Mesendoderm (in vitro differentiated cells): ENCODE results near the gene MET.

Experiments
- DNase-seq: peaks from one replicate; pipeline ENCODE4 v3.0.0; 2013
- H2AK5ac ChIP-seq: 2 replicates; pipeline ENCODE4 v1.6.1; 2013; ENCODE audit warnings: low read length, inconsistent platforms
- H2BK120ac ChIP-seq: 2 replicates; pipeline ENCODE4 v1.6.1; 2013; ENCODE audit warnings: low read depth, mild to moderate bottlenecking, low read length, moderate library complexity, mixed read lengths
- H2BK15ac ChIP-seq: replicated peaks from 2 replicates; pipeline ENCODE4 v1.6.1; 2013; ENCODE audit warnings: low read depth, mild to moderate bottlenecking, moderate library complexity
- H2BK5ac ChIP-seq: 2 replicates; pipeline ENCODE4 v1.6.1; 2013; ENCODE audit warnings: low read length, inconsistent platforms
- H3K18ac ChIP-seq: 2 replicates; pipeline ENCODE4 v1.6.1; 2013; ENCODE audit warnings: mild to moderate bottlenecking, low read length, mixed read lengths
- H3K23ac ChIP-seq: one replicate; pipeline ENCODE4 v1.6.1; 2013; ENCODE audit warnings: low read length
- H3K27ac ChIP-seq: 2 replicates; pipeline ENCODE4 v1.5.1; 2013; ENCODE audit warnings: low read depth, mild to moderate bottlenecking, inconsistent platforms, low read length, moderate library complexity
- H3K27me3 ChIP-seq: 2 replicates; pipeline ENCODE4 v1.6.1; 2013; ENCODE audit warnings: low read length, control low read depth, mild to moderate bottlenecking, inconsistent platforms; ENCODE audit not compliant: insufficient read depth, poor library complexity
- H3K36me3 ChIP-seq: 2 replicates; pipeline ENCODE4 v1.6.1; 2013; ENCODE audit warnings: low read length, inconsistent platforms; ENCODE audit not compliant: control insufficient read depth, insufficient read depth
- H3K4ac ChIP-seq: one replicate; pipeline ENCODE4 v1.6.1; 2013; ENCODE audit warnings: low read depth, mild to moderate bottlenecking, low read length, moderate library complexity
- H3K4me1 ChIP-seq: 2 replicates; pipeline ENCODE4 v1.6.1; 2013; ENCODE audit warnings: low read depth, low read length, inconsistent platforms; ENCODE audit not compliant: control insufficient read depth
- H3K4me2 ChIP-seq: 2 replicates; pipeline ENCODE4 v1.6.1; 2013; ENCODE audit warnings: low read length
- H3K4me3 ChIP-seq: 2 replicates; pipeline ENCODE4 v1.5.1; 2013; ENCODE audit warnings: mild to moderate bottlenecking, low read length
- H3K56ac ChIP-seq: one replicate; pipeline ENCODE4 v1.6.1; 2013; ENCODE audit warnings: low read length
- H3K79me1 ChIP-seq: 2 replicates; pipeline ENCODE4 v1.6.1; 2013; ENCODE audit warnings: low read length, inconsistent platforms
- H3K79me2 ChIP-seq: 2 replicates; pipeline ENCODE4 v1.6.1; 2013; ENCODE audit warnings: mild to moderate bottlenecking, low read length; ENCODE audit not compliant: control insufficient read depth, insufficient read depth
- H3K9ac ChIP-seq: 2 replicates; pipeline ENCODE4 v1.6.1; 2013; ENCODE audit warnings: low read length, inconsistent platforms
- H4K5ac ChIP-seq: one replicate; pipeline ENCODE4 v1.6.1; 2013; ENCODE audit warnings: low read length
- H4K8ac ChIP-seq: one replicate; pipeline ENCODE4 v1.6.1; 2013; ENCODE audit warnings: low read depth, mild to moderate bottlenecking, control low read depth, low read length, moderate library complexity
- WGBS: extraction: QIAGEN DNeasy Blood & Tissue Kit; methylation state at CpG from one replicate; pipeline ENCODE4 v1.1.7; 2013; ENCODE audit warnings: low lambda C conversion rate, missing lambda C conversion rate; ENCODE audit not compliant: insufficient coverage; ENCODE audit errors: extremely low coverage; 5-methylcytosine and 5-hydroxymethylcytosine counted together

The MET gene

GRCh38 chr7:116834815-116835504, 163.0 kb downstream of the MET start:
- no peak overlapping the region for H3K56ac ChIP-seq
- H3K36me3 ChIP-seq: no peaks in the 10 kb centered on the region
- H3K4ac ChIP-seq: no peak overlapping the region
- no peak overlapping the region for H3K9ac ChIP-seq
- H3K4me1 ChIP-seq: no peaks in the 10 kb centered on the region
- no peak overlapping the region for H2BK15ac ChIP-seq
- H2BK120ac ChIP-seq: no peak overlapping the region
- no peaks in the 10 kb centered on the region for H3K27me3 ChIP-seq
- no peak overlapping the region for H3K27ac ChIP-seq
- no peak for DNase-seq
- WGBS: no CpG with 5 or more reads among the region's 9 CpGs
- no peaks in the 10 kb centered on the region for H3K79me1 ChIP-seq
- H3K4me2 ChIP-seq: no peak overlapping the region
- H4K5ac ChIP-seq: no peak overlapping the region
- no peaks in the 10 kb centered on the region for H3K79me2 ChIP-seq
- H3K4me3 ChIP-seq: no peak overlapping the region
- no peak overlapping the region for H3K23ac ChIP-seq
- H4K8ac ChIP-seq: no peak overlapping the region
- no peak overlapping the region for H2BK5ac ChIP-seq
- H3K18ac ChIP-seq: no peak overlapping the region
- H2AK5ac ChIP-seq: no peak overlapping the region

GRCh38 chr7:116836048-116836447, 164.1 kb downstream of the MET start:
- H3K9ac ChIP-seq: no peak overlapping the region
- no peak overlapping the region for H3K23ac ChIP-seq
- no peak overlapping the region for H3K56ac ChIP-seq
- H3K4me3 ChIP-seq: no peak overlapping the region
- no peak overlapping the region for H3K4me2 ChIP-seq
- H2BK120ac ChIP-seq: no peak overlapping the region
- no peak overlapping the region for H3K4ac ChIP-seq
- DNase-seq: no peak
- H4K8ac ChIP-seq: no peak overlapping the region
- H3K27ac ChIP-seq: no peak overlapping the region
- no peak overlapping the region for H4K5ac ChIP-seq
- H2BK15ac ChIP-seq: no peak overlapping the region
- no peaks in the 10 kb centered on the region for H3K79me1 ChIP-seq
- WGBS: no CpG with 5 or more reads among the region's 2 CpGs
- no peaks in the 10 kb centered on the region for H3K27me3 ChIP-seq
- H3K4me1 ChIP-seq: no peaks in the 10 kb centered on the region
- no peaks in the 10 kb centered on the region for H3K79me2 ChIP-seq
- no peak overlapping the region for H2AK5ac ChIP-seq
- H3K18ac ChIP-seq: no peak overlapping the region
- H3K36me3 ChIP-seq: no peaks in the 10 kb centered on the region
- no peak overlapping the region for H2BK5ac ChIP-seq

GRCh38 chr7:116836911-116837310, 164.9 kb downstream of the MET start:
- Histone ChIP-seq H2BK5ac (no peak overlapping the region), H3K79me2 (no peaks in the 10 kb centered on the region), H3K4me1 (no peaks in the 10 kb centered on the region), H3K4me2 (no peak overlapping the region), H3K23ac (no peak overlapping the region), H2AK5ac (no peak overlapping the region), H4K8ac (no peak overlapping the region), H2BK120ac (no peak overlapping the region), H3K18ac (no peak overlapping the region), H3K27me3 (no peaks in the 10 kb centered on the region), H4K5ac (no peak overlapping the region), H3K4ac (no peak overlapping the region), H3K56ac (no peak overlapping the region), H3K79me1 (no peaks in the 10 kb centered on the region), H3K36me3 (no peaks in the 10 kb centered on the region), H2BK15ac (no peak overlapping the region), H3K27ac (no peak overlapping the region), H3K9ac (no peak overlapping the region), H3K4me3 (no peak overlapping the region)
- DNase-seq: no peak
- no CpG with 5 or more reads among the region's 4 CpGs for WGBS

GRCh38 chr7:116837586-116837985, 165.6 kb downstream of the MET start:
- no peak overlapping the region for H3K56ac ChIP-seq
- H3K79me1 ChIP-seq: no peaks in the 10 kb centered on the region
- no peaks in the 10 kb centered on the region for H3K36me3 ChIP-seq
- H3K4ac ChIP-seq: no peak overlapping the region
- no peak overlapping the region for H3K9ac ChIP-seq
- no peak for DNase-seq
- H3K23ac ChIP-seq: no peak overlapping the region
- H3K4me1 ChIP-seq: no peaks in the 10 kb centered on the region
- WGBS: no CpG with 5 or more reads among the region's 3 CpGs
- H3K79me2 ChIP-seq: no peaks in the 10 kb centered on the region
- H3K18ac ChIP-seq: no peak overlapping the region
- no peak overlapping the region for H2BK5ac ChIP-seq
- H3K27me3 ChIP-seq: no peaks in the 10 kb centered on the region
- no peak overlapping the region for H2AK5ac ChIP-seq
- no peak overlapping the region for H3K4me3 ChIP-seq
- no peak overlapping the region for H4K8ac ChIP-seq
- no peak overlapping the region for H2BK15ac ChIP-seq
- no peak overlapping the region for H4K5ac ChIP-seq
- no peak overlapping the region for H3K4me2 ChIP-seq
- no peak overlapping the region for H3K27ac ChIP-seq
- no peak overlapping the region for H2BK120ac ChIP-seq

GRCh38 chr7:116840256-116840655, 168.3 kb downstream of the MET start:
- Histone ChIP-seq H2BK5ac (no peak overlapping the region), H3K79me2 (no peaks in the 10 kb centered on the region), H3K4me2 (no peak overlapping the region), H3K4me1 (no peaks in the 10 kb centered on the region), H3K18ac (no peak overlapping the region), H3K27me3 (no peaks in the 10 kb centered on the region), H2BK15ac (no peak overlapping the region), H3K23ac (no peak overlapping the region), H4K5ac (no peak overlapping the region), H3K36me3 (no peaks in the 10 kb centered on the region), H4K8ac (no peak overlapping the region), H3K4me3 (no peak overlapping the region), H3K79me1 (no peaks in the 10 kb centered on the region), H3K9ac (no peak overlapping the region), H2AK5ac (no peak overlapping the region), H3K4ac (no peak overlapping the region), H2BK120ac (no peak overlapping the region), H3K27ac (no peak overlapping the region), H3K56ac (no peak overlapping the region)
- peak; percentile 19 for DNase-seq
- no CpG with 5 or more reads among the region's 5 CpGs for WGBS

- Histone ChIP-seq H2AK5ac (no peak overlapping the region), H3K4me3 (no peak overlapping the region), H3K79me1 (no peaks in the 10 kb centered on the region), H3K4me2 (no peak overlapping the region), H2BK5ac (no peak overlapping the region), H2BK15ac (no peak overlapping the region), H3K4me1 (no peaks in the 10 kb centered on the region), H3K23ac (no peak overlapping the region), H3K79me2 (no peaks in the 10 kb centered on the region), H3K9ac (no peak overlapping the region), H3K4ac (no peak overlapping the region), H4K5ac (no peak overlapping the region), H3K36me3 (no peaks in the 10 kb centered on the region), H3K56ac (no peak overlapping the region), H3K27me3 (no peaks in the 10 kb centered on the region), H2BK120ac (no peak overlapping the region), H4K8ac (no peak overlapping the region), H3K27ac (no peak overlapping the region), H3K18ac (no peak overlapping the region)
- no CpG with 5 or more reads among the region's 1 CpG for WGBS
- DNase-seq: no peak
These were observed 170.4 kb downstream of the MET start for GRCh38 chr7:116842371-116842770.
